ENCODE measurements around the gene MAML2.

- TF ChIP-seq CTCF (IDR thresholded peaks at IDR 0.05; ENCODE audit: low read depth, low read length, missing input control) (no peak), TAF1 (conservative IDR thresholded peaks at IDR 0.05) (no peak), RXRA (IDR thresholded peaks at IDR 0.05) (no peak), HNF4G (IDR thresholded peaks at IDR 0.05) (no peak), GABPA (IDR thresholded peaks at IDR 0.05 in 1 of 2, conservative IDR thresholded peaks at IDR 0.05 in 1 of 2) (no peak), REST (IDR thresholded peaks at IDR 0.05) (no peak)
Measured at GRCh38 chr11:96036863-96037262, 306.1 kb downstream of the MAML2 start.

All from liver (tissue), 3 donors.